LoVo (cell line): ENCODE measurements around the gene LYRM1.
"Not testable (repeated sequence)": the region's sequence is repeated elsewhere in the genome, so short reads cannot be mapped to it uniquely, and the experiment has no call there.

ENCODE experiments used
- DNase-seq: peaks from one replicate; pipeline ENCODE4 v3.0.0-alpha.2; 2016; ENCODE audit warnings: low spot score

LYRM1 gene

GRCh38 chr16:20937736-20938135 lies 37.2 kb downstream of the LYRM1 start:
- DNase-seq: peak; percentile 57

- peak; percentile 9 for DNase-seq
Measured at GRCh38 chr16:20938426-20938825, 37.9 kb downstream of the LYRM1 start.

GRCh38 chr16:20939611-20940010 lies 39.0 kb downstream of the LYRM1 start:
- no peak for DNase-seq

GRCh38 chr16:20940871-20941635 lies 40.5 kb downstream of the LYRM1 start:
- no peak for DNase-seq

GRCh38 chr16:20941636-20941926 lies 41.0 kb downstream of the LYRM1 start:
- no peak for DNase-seq

- no peak for DNase-seq
Measured at GRCh38 chr16:20942256-20942655, 41.7 kb downstream of the LYRM1 start.

GRCh38 chr16:20944861-20945574 lies 44.4 kb downstream of the LYRM1 start:
- no peak for DNase-seq

- not testable (repeated sequence) for DNase-seq
Measured at GRCh38 chr16:20945575-20945875, 45.0 kb downstream of the LYRM1 start.

GRCh38 chr16:20946015-20946629 lies 45.6 kb downstream of the LYRM1 start:
- DNase-seq: no peak

- DNase-seq: no peak
Measured at GRCh38 chr16:20948444-20948843, 47.9 kb downstream of the LYRM1 start.

GRCh38 chr16:20949660-20950059 lies 49.1 kb downstream of the LYRM1 start:
- no peak for DNase-seq

- no peak for DNase-seq
Measured at GRCh38 chr16:20950294-20950693, 49.7 kb downstream of the LYRM1 start.

GRCh38 chr16:20952139-20952920 lies 51.8 kb downstream of the LYRM1 start:
- peak; percentile 14 for DNase-seq

- DNase-seq: no peak
Measured at GRCh38 chr16:20954574-20954973, 54.0 kb downstream of the LYRM1 start.

GRCh38 chr16:20956319-20956718 lies 55.7 kb downstream of the LYRM1 start:
- DNase-seq: no peak

- DNase-seq: no peak
Measured at GRCh38 chr16:20957153-20957552, 56.6 kb downstream of the LYRM1 start.

GRCh38 chr16:20960899-20961298 lies 60.3 kb downstream of the LYRM1 start:
- no peak for DNase-seq

GRCh38 chr16:20968765-20969164 lies 68.2 kb downstream of the LYRM1 start:
- DNase-seq: no peak

GRCh38 chr16:20969386-20969785 lies 68.8 kb downstream of the LYRM1 start:
- DNase-seq: no peak

- no peak for DNase-seq
Measured at GRCh38 chr16:20971401-20971800, 70.8 kb downstream of the LYRM1 start.

- DNase-seq: not testable (repeated sequence)
Measured at GRCh38 chr16:20973201-20973600, 72.6 kb downstream of the LYRM1 start.
